ENCODE data around the gene MYF6.
"Not testable (repeated sequence)": the region's sequence is repeated elsewhere in the genome, so short reads cannot be mapped to it uniquely, and the experiment has no call there.

MYF6 gene

GRCh38 chr12:80707126-80707829 lies at the start of gene MYF6:
Gene MYF6 (plus strand): TSS chr12:80707634. CDS start chr12:80707720, 86 bp downstream.
- DNase-seq, result no peak

GRCh38 chr12:80659512-80660063 lies 47.8 kb upstream of the MYF6 start:
- DNase-seq, result no peak

- DNase-seq, result no peak
Measured at GRCh38 chr12:80662586-80662985, 44.8 kb upstream of the MYF6 start.

GRCh38 chr12:80670214-80670613 lies 37.2 kb upstream of the MYF6 start:
- no peak for DNase-seq

- DNase-seq, result not testable (repeated sequence)
Measured at GRCh38 chr12:80676042-80676636, 31.3 kb upstream of the MYF6 start.

- DNase-seq, result no peak
Measured at GRCh38 chr12:80676856-80677255, 30.6 kb upstream of the MYF6 start.

GRCh38 chr12:80677994-80678393 lies 29.4 kb upstream of the MYF6 start:
- DNase-seq, result no peak

- DNase-seq, result no peak
Measured at GRCh38 chr12:80679346-80680131, 27.9 kb upstream of the MYF6 start.

GRCh38 chr12:80681287-80681686 lies 26.1 kb upstream of the MYF6 start:
- DNase-seq, result no peak

GRCh38 chr12:80681786-80682185 lies 25.6 kb upstream of the MYF6 start:
- no peak for DNase-seq

GRCh38 chr12:80684077-80684495 lies 23.3 kb upstream of the MYF6 start:
- DNase-seq, result peak; percentile 92

- no peak for DNase-seq
Measured at GRCh38 chr12:80690090-80690489, 17.3 kb upstream of the MYF6 start.

GRCh38 chr12:80690513-80690912 lies 16.9 kb upstream of the MYF6 start:
- DNase-seq, result no peak

- DNase-seq, result no peak
Measured at GRCh38 chr12:80692114-80692513, 15.3 kb upstream of the MYF6 start.

GRCh38 chr12:80697270-80697887 lies 10.1 kb upstream of the MYF6 start:
- DNase-seq, result no peak

GRCh38 chr12:80698256-80698655 lies 9.2 kb upstream of the MYF6 start:
- no peak for DNase-seq

GRCh38 chr12:80698847-80699542 lies 8.4 kb upstream of the MYF6 start:
- DNase-seq, result no peak

- DNase-seq, result no peak
Measured at GRCh38 chr12:80700327-80700726, 7.1 kb upstream of the MYF6 start.

GRCh38 chr12:80701388-80701787 lies 6.0 kb upstream of the MYF6 start:
- DNase-seq, result no peak

GRCh38 chr12:80702889-80703805 lies 4.3 kb upstream of the MYF6 start:
- DNase-seq, result peak; percentile 43

- DNase-seq, result no peak
Measured at GRCh38 chr12:80704420-80704819, 3.0 kb upstream of the MYF6 start.

Measured in NCI-H510A treated with DMSO at 0.1 percent for 48 hours (cell line).